Measurements from ENCODE around the gene CEP112. TPM values are rescaled to one million over a fixed set of nuclear protein-coding genes. Genes with fewer than 3 reads are reported as not detected.
A peak's percentile ranks its signal among the peaks of the same experiment; 100 is the strongest.

Gene CEP112
- total RNA-seq, 1 donor from 2014 or later: 131 TPM

DNA sequence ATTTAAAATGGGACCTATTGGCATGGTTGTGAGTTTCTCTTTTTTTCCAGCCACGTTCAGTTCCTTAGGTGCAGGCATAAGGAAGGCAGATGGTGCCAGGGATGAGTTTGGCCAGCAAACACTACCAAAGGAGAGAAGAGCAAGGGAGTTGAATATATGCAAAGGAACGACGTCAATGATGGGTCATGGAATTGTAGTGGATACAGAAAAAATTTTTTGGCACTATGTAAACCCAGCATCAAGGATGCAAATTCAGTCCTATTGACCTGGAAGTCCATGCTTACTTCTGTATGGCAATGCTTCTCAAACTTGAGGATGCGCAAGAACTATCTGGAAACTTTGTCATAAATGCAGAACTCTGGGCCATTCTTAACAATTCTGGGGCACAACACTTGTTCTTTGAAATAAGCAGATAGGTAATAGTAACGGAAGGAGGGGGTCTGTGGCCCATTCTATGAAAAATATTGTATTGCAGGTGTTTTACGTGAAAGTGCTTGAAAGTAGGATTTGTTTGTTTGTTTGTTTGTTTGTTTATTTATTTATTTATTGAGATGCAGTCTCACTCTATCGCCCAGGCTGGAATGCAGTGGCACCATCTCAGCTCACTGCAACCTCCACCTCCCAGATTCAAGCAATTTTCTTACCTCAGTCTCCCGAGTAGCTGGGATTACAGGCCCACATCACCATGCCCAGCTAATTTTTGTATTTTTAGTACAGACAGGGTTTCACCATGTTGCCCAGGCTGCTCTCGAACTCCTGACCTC, 19.3 kb upstream of the CEP112 start:
- no peak for DNase-seq (ENCODE audit: low spot score)

GRCh38 chr17:66210208-66210574, 18.3 kb upstream of the CEP112 start:
- no peak for DNase-seq (ENCODE audit: low spot score)

DNA sequence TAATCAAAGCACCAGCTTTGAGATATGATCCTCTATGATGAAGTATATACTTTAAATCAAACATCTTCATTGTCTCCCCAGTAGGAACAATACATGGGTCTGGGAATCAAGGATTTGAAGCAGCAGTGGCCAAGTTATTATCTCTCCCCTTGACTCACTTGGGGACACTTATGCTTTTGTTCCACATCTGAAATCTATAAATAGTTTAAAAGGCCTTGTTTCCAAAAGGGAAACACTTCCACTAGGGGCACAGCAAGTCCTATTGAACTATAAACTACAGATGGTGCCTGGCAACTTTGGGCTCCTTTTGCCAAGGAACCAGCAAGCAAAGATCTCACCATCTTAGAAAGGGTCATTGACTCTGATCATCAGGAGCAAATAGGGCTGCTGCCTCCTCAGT, 16.0 kb upstream of the CEP112 start:
- DNase-seq (ENCODE audit: low spot score): no peak

- no peak for DNase-seq (ENCODE audit: low spot score)
Measured at GRCh38 chr17:66203274-66204015, 11.5 kb upstream of the CEP112 start.

GRCh38 chr17:66200685-66201092, 8.8 kb upstream of the CEP112 start:
- DNase-seq (ENCODE audit: low spot score): peak; percentile 56

DNA sequence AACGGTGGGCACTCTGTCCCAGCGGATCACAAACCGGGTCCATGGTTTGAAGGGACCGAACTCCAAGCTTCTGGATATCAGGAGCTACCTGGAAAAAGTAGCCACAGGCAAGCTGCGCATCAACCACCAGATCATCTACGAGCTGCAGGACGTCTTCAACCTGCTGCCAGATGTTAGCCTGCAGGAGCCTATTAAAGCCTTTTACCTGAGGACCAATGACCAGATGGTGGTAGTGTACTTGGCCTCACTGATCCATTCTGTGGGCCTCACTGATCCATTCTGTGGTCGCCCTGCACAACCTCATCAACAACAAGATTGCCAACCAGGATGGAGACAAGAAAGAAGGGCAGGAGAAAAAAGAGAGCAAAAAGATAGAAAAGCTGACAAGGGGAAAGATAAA, 6.3 kb upstream of the CEP112 start:
- no peak for DNase-seq (ENCODE audit: low spot score)

- no peak for DNase-seq (ENCODE audit: low spot score)
Measured at GRCh38 chr17:66192378-66192687, 400 bp upstream of the CEP112 start.

DNA sequence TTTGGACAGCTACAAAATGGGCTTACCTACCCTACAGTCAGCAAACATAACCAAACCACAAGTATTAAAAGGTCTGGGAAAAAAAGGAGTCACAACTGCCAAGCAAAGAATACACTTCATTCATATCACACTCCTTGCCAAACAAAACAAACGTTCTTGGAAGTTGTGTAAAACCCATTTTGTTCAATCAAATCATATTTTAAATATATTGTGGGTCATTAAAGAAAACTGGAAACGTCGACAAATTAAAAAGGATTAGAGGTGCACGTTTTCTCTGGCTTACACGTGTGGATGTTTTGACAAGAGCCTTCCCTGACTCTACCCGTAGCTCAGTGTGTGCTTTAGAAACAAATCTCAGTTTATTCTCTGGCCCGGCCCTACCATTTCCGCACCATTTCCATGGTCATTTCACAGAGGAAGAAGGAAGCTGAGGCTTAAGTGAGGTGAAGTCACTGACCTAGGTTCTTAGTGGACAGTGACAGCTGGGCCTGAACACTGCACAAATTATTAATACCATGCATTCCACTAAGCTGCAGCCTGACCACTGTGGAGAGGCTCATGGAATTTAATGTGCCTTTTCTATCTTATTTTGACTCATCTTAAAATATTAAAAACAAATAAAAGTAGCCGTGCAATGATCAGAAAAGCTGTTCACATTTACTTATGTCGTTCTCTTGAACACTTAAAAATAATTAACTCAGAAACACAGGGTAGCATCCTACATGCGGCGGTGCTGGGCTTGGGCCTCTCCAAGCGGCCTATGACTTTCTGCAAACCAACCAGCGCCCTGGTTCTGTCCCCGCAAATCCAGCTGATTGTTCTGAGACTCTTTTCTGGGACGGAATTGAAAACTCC, 968 bp downstream of the CEP112 start:
- DNase-seq (ENCODE audit: low spot score): peak; percentile 50

GRCh38 chr17:66187718-66188117, 4.2 kb downstream of the CEP112 start:
- no peak for DNase-seq (ENCODE audit: low spot score)

GRCh38 chr17:66185862-66186261, 6.1 kb downstream of the CEP112 start:
- DNase-seq (ENCODE audit: low spot score): no peak

DNA sequence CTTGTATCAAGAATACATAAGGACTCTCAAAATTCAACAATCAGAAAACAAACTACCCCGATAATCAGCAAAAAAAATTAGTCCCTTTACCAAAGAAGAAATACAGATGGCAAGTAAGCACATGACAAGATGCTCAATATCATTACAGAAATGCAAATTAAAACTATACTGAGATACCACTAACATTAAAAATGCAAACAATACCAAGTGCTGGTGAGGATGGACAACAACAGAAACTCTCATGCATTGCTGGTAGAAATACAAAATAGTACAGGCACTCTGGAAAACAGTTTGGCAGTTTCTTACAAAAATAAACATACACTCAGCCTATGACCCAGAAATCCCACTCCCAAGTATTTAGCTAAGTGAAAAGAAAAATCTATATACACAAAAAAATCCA, 7.5 kb downstream of the CEP112 start:
- no peak for DNase-seq (ENCODE audit: low spot score)

DNA sequence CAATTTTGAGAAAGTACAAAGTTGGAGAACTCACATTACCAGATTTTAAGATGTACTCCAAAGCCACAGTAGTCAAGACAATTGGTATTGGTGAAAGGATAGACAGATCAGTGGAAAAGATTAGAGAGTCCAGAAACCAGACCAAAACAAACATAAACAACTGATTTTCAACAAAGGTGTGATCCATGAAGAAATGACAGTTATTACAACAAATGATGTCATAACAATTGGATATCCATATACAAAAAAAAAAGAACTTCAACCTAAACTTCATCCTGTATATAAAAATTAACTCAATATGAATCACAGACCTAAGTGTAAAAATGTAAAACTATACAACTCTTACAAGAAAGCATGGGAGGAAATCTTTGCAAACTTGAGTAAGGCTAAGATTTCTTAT, 8.4 kb downstream of the CEP112 start:
- no peak for DNase-seq (ENCODE audit: low spot score)

GRCh38 chr17:66178642-66179041, 13.3 kb downstream of the CEP112 start:
- DNase-seq (ENCODE audit: low spot score): no peak

DNA sequence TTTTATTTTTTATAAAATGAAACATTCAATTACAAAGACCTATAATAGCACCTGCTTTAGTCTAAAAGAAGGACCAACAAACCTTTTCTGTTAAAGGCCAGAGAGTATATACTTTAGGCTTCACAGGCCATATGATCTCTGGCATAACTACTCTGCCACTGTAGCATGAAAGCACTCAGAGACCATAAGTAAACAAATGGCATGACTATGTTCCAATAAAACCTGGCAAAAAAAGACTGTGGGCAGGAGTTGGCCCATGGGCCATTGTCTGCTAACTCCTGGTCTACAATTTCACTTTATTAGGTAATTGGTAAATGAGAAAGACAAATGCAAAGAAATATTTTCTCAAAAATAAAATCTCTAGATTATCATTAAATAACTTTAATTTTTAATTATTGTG, 14.9 kb downstream of the CEP112 start:
- DNase-seq (ENCODE audit: low spot score): no peak

GRCh38 chr17:66175892-66176291, 16.0 kb downstream of the CEP112 start:
- DNase-seq (ENCODE audit: low spot score): no peak

DNA sequence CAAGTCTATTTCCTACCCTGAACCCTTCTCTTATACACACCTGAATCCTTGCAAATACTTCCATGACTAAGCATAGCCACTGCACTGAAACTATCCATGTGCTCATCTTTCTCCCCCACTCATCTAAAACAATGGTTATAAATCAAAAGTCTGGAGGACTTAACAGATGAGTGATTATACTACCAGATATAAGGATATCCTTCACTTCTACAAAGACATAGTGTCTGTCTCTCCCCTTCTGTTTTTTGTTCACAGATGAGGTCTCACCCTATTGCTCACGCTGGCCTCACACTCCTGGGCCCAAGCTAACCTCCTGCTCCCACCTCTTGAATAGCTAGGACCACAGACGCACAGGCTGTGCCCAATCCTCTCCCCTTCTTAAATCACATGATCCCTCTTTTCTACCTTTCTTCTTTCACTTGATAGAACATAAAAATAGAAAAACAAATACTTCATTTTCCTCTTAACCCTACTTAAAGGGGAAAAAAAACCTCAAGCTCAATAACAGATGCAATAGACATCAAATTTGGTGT, 19.2 kb downstream of the CEP112 start:
- DNase-seq (ENCODE audit: low spot score): no peak

GRCh38 chr17:66172144-66172543, 19.8 kb downstream of the CEP112 start:
- DNase-seq (ENCODE audit: low spot score): no peak

DNA sequence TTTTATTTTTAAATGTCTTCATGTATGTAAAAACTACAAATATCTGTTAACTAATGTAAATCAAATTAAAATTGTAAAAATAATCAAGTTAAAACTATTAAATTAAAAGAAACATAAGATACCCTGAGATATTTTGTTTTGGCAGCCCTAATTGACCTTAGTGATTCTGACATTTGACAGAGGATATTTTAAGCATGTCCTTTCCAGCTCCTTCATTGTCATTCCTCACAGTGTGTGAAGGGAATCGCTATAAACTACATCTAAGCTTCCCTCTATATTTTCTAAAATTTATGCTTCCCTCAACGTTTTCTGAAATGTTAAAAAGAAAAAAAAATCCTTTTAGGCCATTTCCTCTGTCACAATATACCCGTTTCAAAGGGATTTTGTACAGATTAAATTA, 20.2 kb downstream of the CEP112 start:
- DNase-seq (ENCODE audit: low spot score): no peak

GRCh38 chr17:66171172-66171571, 20.8 kb downstream of the CEP112 start:
- DNase-seq (ENCODE audit: low spot score): no peak

DNA sequence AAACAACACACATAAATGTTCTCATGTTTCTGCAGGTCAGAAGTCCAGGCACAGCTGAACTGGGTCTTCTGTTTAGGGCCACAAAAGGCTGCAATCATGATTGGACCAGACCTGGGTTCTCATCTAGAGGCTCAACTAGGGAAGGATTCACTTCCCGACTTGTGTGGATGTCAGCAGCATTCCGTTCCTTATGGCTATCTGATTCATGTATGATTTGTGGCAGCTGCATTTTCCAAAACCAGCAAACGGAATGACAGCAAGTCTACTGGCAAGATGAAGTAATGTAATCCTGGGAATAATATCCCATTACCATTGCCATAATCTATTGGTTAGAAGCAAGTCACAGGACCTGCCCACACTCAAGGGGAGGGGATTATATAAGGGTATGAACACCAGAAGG, 22.1 kb downstream of the CEP112 start:
- no peak for DNase-seq (ENCODE audit: low spot score)

GRCh38 chr17:66167189-66167815, 24.6 kb downstream of the CEP112 start:
- DNase-seq (ENCODE audit: low spot score): no peak
